HG03103 (cell line): ENCODE results near the gene SLIT3.

Experiments used
- ATAC-seq: cut with Tn5 transposase; IDR thresholded peaks from one replicate; pipeline ENCODE4 v1.9.1; 2021; ENCODE audit warnings: low read depth; ENCODE audit not compliant: unreplicated experiment

Gene SLIT3

GRCh38 chr5:168946363-168946762 is 354.6 kb downstream of the SLIT3 start:
- ATAC-seq = no peak

- no peak for ATAC-seq
Measured at GRCh38 chr5:168944004-168944403, 356.9 kb downstream of the SLIT3 start.

GRCh38 chr5:168943091-168943884 is 357.7 kb downstream of the SLIT3 start:
- no peak for ATAC-seq

- no peak for ATAC-seq
Measured at GRCh38 chr5:168941901-168942300, 359.0 kb downstream of the SLIT3 start.

GRCh38 chr5:168940712-168941111 is 360.2 kb downstream of the SLIT3 start:
- no peak for ATAC-seq

GRCh38 chr5:168939887-168940544 is 360.9 kb downstream of the SLIT3 start:
- no peak for ATAC-seq

- ATAC-seq = no peak
Measured at GRCh38 chr5:168939156-168939800, 361.7 kb downstream of the SLIT3 start.

GRCh38 chr5:168936511-168936910 is 364.4 kb downstream of the SLIT3 start:
- ATAC-seq = no peak

GRCh38 chr5:168935183-168935582 is 365.8 kb downstream of the SLIT3 start:
- ATAC-seq = no peak

GRCh38 chr5:168934169-168934568 is 366.8 kb downstream of the SLIT3 start:
- ATAC-seq = no peak

- no peak for ATAC-seq
Measured at GRCh38 chr5:168932400-168933189, 368.3 kb downstream of the SLIT3 start.

- no peak for ATAC-seq
Measured at GRCh38 chr5:168931638-168932345, 369.1 kb downstream of the SLIT3 start.

- ATAC-seq = no peak
Measured at GRCh38 chr5:168929656-168930055, 371.3 kb downstream of the SLIT3 start.

- ATAC-seq = no peak
Measured at GRCh38 chr5:168925160-168925559, 375.8 kb downstream of the SLIT3 start.

- no peak for ATAC-seq
Measured at GRCh38 chr5:168921147-168921866, 379.6 kb downstream of the SLIT3 start.

- ATAC-seq = no peak
Measured at GRCh38 chr5:168920019-168920810, 380.7 kb downstream of the SLIT3 start.

GRCh38 chr5:168917947-168918600 is 382.9 kb downstream of the SLIT3 start:
- ATAC-seq = no peak

- ATAC-seq = no peak
Measured at GRCh38 chr5:168916852-168917251, 384.1 kb downstream of the SLIT3 start.
